Neural progenitor cell (in vitro differentiated cells): ENCODE measurements around the gene CEBPB. TPM values are rescaled to one million over a fixed set of nuclear protein-coding genes. Genes with fewer than 3 reads are reported as not detected.

Experiments
- DNase-seq: peaks from one replicate; pipeline ENCODE4 v3.0.0-alpha.2; 2016; ENCODE audit warnings: low spot score
- H2AFZ ChIP-seq: fragments of 200-600 bp; sonication (generic); replicated peaks from 2 replicates; pipeline ENCODE4 v1.6.1; 2016; ENCODE audit warnings: antibody characterized with exemption
- H3F3A ChIP-seq: fragments of 200-600 bp; sonication (generic); 2 replicates; pipeline ENCODE4 v1.6.1; 2016; ENCODE audit warnings: antibody characterized with exemption, low read depth
- H3K27ac ChIP-seq: fragments of 200-600 bp; sonication (generic); 2 replicates; pipeline ENCODE4 v1.5.1; 2016; ENCODE audit warnings: mild to moderate bottlenecking
- H3K27me3 ChIP-seq: fragments of 200-600 bp; sonication (generic); 2 replicates; pipeline ENCODE4 v1.6.1; 2016; ENCODE audit warnings: mild to moderate bottlenecking, moderate library complexity
- H3K36me3 ChIP-seq: fragments of 200-600 bp; sonication (generic); 2 replicates; pipeline ENCODE4 v1.5.1; 2016
- H3K4me1 ChIP-seq: fragments of 200-600 bp; sonication (generic); 2 replicates; pipeline ENCODE4 v1.6.1; 2016; ENCODE audit warnings: mixed run types
- H3K4me2 ChIP-seq: fragments of 200-600 bp; sonication (generic); 2 replicates; pipeline ENCODE4 v1.6.1; 2016
- H3K4me3 ChIP-seq: fragments of 200-600 bp; sonication (generic); 2 replicates; pipeline ENCODE4 v1.5.1; 2016
- H3K79me2 ChIP-seq: fragments of 200-600 bp; sonication (generic); 2 replicates; pipeline ENCODE4 v1.6.1; 2016; ENCODE audit warnings: low read depth
- H3K9ac ChIP-seq: fragments of 200-600 bp; sonication (generic); 2 replicates; pipeline ENCODE4 v1.6.1; 2016
- H3K9me3 ChIP-seq: fragments of 200-600 bp; sonication (generic); 2 replicates; pipeline ENCODE4 v1.5.1; 2016; ENCODE audit warnings: low read depth
- H4K20me1 ChIP-seq: fragments of 200-600 bp; sonication (generic); 2 replicates; pipeline ENCODE4 v1.6.1; 2016; ENCODE audit warnings: low read depth
- H3K27ac Mint-ChIP-seq: 3 replicates; pipeline ENCODE4 v1.8.0; 2021; ENCODE audit warnings: mixed read lengths
- H3K27me3 Mint-ChIP-seq: 2 replicates; pipeline ENCODE4 v1.8.0; 2022; ENCODE audit warnings: low read depth, mild to moderate bottlenecking, inconsistent platforms, moderate library complexity, mixed read lengths; ENCODE audit not compliant: insufficient read depth
- H3K36me3 Mint-ChIP-seq: 3 replicates; pipeline ENCODE4 v1.8.0; 2021; ENCODE audit warnings: mixed read lengths
- H3K4me1 Mint-ChIP-seq: 3 replicates; pipeline ENCODE4 v1.8.0; 2021; ENCODE audit warnings: mixed read lengths
- H3K4me3 Mint-ChIP-seq: 3 replicates; pipeline ENCODE4 v1.8.0; 2021; ENCODE audit warnings: mild to moderate bottlenecking, moderate library complexity, mixed read lengths
- H3K9me3 Mint-ChIP-seq: 3 replicates; pipeline ENCODE4 v1.8.0; 2020; ENCODE audit warnings: mixed read lengths
- CTCF ChIP-seq: fragments of 200-600 bp; sonication (generic); IDR thresholded peaks from 2 replicates; pipeline ENCODE4 v1.5.1; 2017; ENCODE audit warnings: antibody characterized with exemption, mild to moderate bottlenecking
- EZH2 ChIP-seq: fragments of 200-600 bp; sonication (generic); IDR thresholded peaks from 2 replicates; pipeline ENCODE4 v1.6.1; 2017; ENCODE audit warnings: antibody characterized with exemption, mild to moderate bottlenecking, moderate library complexity
- EZH2phosphoT487 ChIP-seq: fragments of 200-600 bp; sonication (generic); IDR thresholded peaks from 2 replicates; pipeline ENCODE4 v1.6.1; 2017; ENCODE audit warnings: antibody characterized with exemption
- total RNA-seq: library from RNA; depleted of rRNA; stranded (reverse); fragments of >200 nt; gene quantifications from 2 replicates; pipeline ENCODE4 v1.2.3, GENCODE V29; 2015; ENCODE audit warnings: low replicate concordance

Gene CEBPB
- total RNA-seq, 1 donor from 2014 or later = 1.8 TPM

GRCh38 chr20:50238081-50238800, 47.6 kb downstream of the CEBPB start:
- no peak overlapping the region for H3K4me2 ChIP-seq
- no peak overlapping the region for H2AFZ ChIP-seq

GRCh38 chr20:50240092-50240491, 49.5 kb downstream of the CEBPB start:
- H3K9me3 ChIP-seq = no peaks in the 10 kb centered on the region
- no peak for DNase-seq
- Mint-ChIP-seq H3K4me1 (no peaks in the 10 kb centered on the region), H3K27ac (no peak overlapping the region), H3K27me3 (peaks cover 8% of the 10 kb centered on the region), H3K9me3 (no peaks in the 10 kb centered on the region), H3K4me3 (no peak overlapping the region), H3K36me3 (no peaks in the 10 kb centered on the region)
- no peaks in the 10 kb centered on the region for H3K4me1 ChIP-seq
- no peaks in the 10 kb centered on the region for H4K20me1 ChIP-seq
- no peaks in the 10 kb centered on the region for H3K36me3 ChIP-seq
- H3K4me2 ChIP-seq = no peak overlapping the region
- no peaks in the 10 kb centered on the region for H3F3A ChIP-seq
- no peaks in the 10 kb centered on the region for H3K27me3 ChIP-seq
- TF ChIP-seq CTCF (no peak), EZH2 (no peak), EZH2phosphoT487 (no peak)
- H2AFZ ChIP-seq = no peak overlapping the region
- H3K79me2 ChIP-seq = no peaks in the 10 kb centered on the region
- no peak overlapping the region for H3K4me3 ChIP-seq
- H3K9ac ChIP-seq = no peak overlapping the region
- H3K27ac ChIP-seq = no peak overlapping the region

More at GRCh38 chr20:50238081-50238800, 47.6 kb downstream of the CEBPB start:
- H3K27ac ChIP-seq = no peak overlapping the region
- no peak overlapping the region for H3K9ac ChIP-seq
- Mint-ChIP-seq H3K27me3 (peaks cover 8% of the 10 kb centered on the region), H3K9me3 (no peaks in the 10 kb centered on the region), H3K36me3 (no peaks in the 10 kb centered on the region), H3K4me1 (no peaks in the 10 kb centered on the region), H3K27ac (no peak overlapping the region), H3K4me3 (no peak overlapping the region)
- H3K79me2 ChIP-seq = no peaks in the 10 kb centered on the region
- no peaks in the 10 kb centered on the region for H3K9me3 ChIP-seq
- H4K20me1 ChIP-seq = no peaks in the 10 kb centered on the region
- no peak overlapping the region for H3K4me3 ChIP-seq
- TF ChIP-seq EZH2phosphoT487 = no peak
- no peak for TF ChIP-seq CTCF
- no peak for TF ChIP-seq EZH2
- DNase-seq = no peak
- H3K27me3 ChIP-seq = no peaks in the 10 kb centered on the region
- H3K4me1 ChIP-seq = no peaks in the 10 kb centered on the region
- no peaks in the 10 kb centered on the region for H3F3A ChIP-seq
- no peaks in the 10 kb centered on the region for H3K36me3 ChIP-seq

- peaks cover 8% of the 10 kb centered on the region for H3K27me3 Mint-ChIP-seq
- no peaks in the 10 kb centered on the region for H3K27me3 ChIP-seq
- H3K4me1 Mint-ChIP-seq = no peaks in the 10 kb centered on the region
- H3K9me3 Mint-ChIP-seq = no peaks in the 10 kb centered on the region
- no peak for TF ChIP-seq EZH2
- no peaks in the 10 kb centered on the region for H3F3A ChIP-seq
- H3K79me2 ChIP-seq = no peaks in the 10 kb centered on the region
- no peaks in the 10 kb centered on the region for H3K9me3 ChIP-seq
- H3K36me3 Mint-ChIP-seq = no peaks in the 10 kb centered on the region
- H4K20me1 ChIP-seq = no peaks in the 10 kb centered on the region
- H2AFZ ChIP-seq = no peak overlapping the region
- no peak overlapping the region for H3K9ac ChIP-seq
- no peaks in the 10 kb centered on the region for H3K4me1 ChIP-seq
- no peak overlapping the region for H3K4me2 ChIP-seq
- DNase-seq = no peak
- H3K4me3 Mint-ChIP-seq = no peak overlapping the region
- H3K36me3 ChIP-seq = no peaks in the 10 kb centered on the region
- no peak overlapping the region for H3K4me3 ChIP-seq
- no peak overlapping the region for H3K27ac Mint-ChIP-seq
- H3K27ac ChIP-seq = no peak overlapping the region
Observed at GRCh38 chr20:50242178-50242514, 51.5 kb downstream of the CEBPB start.

Other genes with a start within 250 kb of the CEBPB start
- 1.1 and 4.0 TPM in 2 replicates for gene SNAI1, start 207.8 kb upstream of the CEBPB start, total RNA-seq
- 121 and 143 TPM in 2 replicates for gene UBE2V1, start 77.7 kb upstream of the CEBPB start, total RNA-seq
- gene PEDS1, start 37.1 kb upstream of the CEBPB start, total RNA-seq = 9.5 and 21.6 TPM in 2 replicates